GM10847 (cell line): ENCODE data around the gene WDR53.
A peak's percentile ranks its signal among the peaks of the same experiment; 100 is the strongest.

Experiments used
- POLR2A ChIP-seq: IDR thresholded peaks from 2 replicates; pipeline ENCODE4 v1.6.1; 2011; ENCODE audit not compliant: insufficient read length; ENCODE audit errors: extremely low read depth

WDR53 gene

DNA sequence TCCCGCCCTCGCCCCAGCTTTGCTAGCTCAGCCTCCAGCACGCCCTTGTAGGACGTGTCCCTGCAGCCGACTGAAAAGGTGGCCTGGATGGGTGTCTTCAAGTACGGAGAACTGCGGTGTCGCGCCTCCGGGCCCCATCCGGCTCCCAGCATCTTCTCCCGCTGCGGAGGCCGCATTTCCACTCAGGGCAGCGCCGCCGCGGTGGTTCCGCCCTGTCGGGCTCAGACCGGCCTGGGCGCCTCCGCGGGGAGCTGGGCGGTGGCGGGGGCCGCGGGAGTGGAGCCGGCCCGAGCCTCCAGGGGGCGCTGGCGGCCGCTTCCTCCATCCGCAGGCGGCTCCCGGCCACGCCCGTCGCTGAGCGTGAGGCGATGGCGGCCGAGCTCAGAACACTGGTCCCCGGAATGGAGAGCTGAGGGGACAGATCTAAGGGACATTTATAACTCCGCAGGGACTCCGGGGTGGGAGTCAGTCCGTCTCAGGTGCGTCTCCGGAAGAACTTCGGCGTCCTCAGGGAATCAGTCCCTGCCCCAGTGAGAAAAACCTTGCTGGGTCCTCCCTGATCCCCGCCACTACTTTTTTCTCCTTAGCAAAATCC is 39.6 kb downstream of the WDR53 start:
- peak; percentile 60 for TF ChIP-seq POLR2A

DNA sequence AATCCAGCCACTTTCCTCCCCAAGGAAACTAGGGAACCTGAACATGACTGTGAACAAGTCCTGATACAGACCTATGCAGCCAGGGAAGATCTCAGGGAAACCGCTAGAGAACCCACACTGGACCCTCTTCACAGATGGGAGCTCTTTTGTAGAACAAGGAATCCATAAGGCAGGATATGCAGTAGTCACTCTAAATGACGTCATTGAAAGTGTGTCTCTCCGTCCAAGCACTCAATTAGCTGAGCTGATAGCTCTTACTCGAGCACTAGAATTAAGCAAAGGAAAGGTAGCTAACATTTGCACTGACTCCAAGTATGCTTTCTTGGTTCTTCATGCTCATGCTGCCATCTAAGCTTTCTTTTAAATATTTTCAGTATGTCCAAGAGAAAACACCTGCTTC is 43.2 kb downstream of the WDR53 start:
- no peak for TF ChIP-seq POLR2A

DNA sequence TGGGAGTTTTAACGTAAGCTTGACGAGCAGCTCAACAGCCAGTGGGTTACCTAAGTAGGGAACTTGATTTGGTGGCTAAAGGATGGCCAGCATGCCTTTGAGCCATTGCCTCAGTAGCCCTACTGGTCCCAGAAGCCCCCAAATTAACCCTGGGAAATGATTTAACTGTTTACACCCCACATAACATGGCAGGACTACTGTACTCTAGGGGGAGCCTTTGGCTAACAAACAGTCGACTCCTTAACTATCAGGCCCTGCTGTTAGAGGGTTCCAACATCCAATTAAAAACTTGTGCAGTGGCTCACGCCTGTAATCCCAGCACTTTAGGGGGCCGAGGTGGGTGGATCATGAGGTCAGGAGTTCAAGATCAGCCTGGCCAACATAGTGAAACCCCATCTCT is 43.8 kb downstream of the WDR53 start:
- TF ChIP-seq POLR2A, result no peak

GRCh38 chr3:196523841-196524240 is 44.5 kb downstream of the WDR53 start:
- no peak for TF ChIP-seq POLR2A

DNA sequence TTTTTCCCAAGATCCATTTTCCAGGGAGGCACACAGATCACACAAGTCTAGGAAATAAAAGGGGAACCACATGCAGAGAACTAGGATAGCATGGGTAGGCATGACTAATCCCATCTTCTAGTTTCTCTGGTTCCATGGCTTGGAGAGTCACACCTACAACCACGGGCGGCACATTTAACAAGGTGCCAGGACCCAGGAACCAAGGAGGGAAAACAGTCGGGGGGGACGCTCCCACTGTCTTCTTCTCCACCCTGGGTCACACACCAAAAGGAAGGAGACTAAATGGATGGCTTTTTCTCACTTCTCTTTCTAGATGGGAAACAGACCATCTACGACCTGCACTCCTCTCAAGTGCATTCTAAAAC is 48.7 kb downstream of the WDR53 start:
- no peak for TF ChIP-seq POLR2A

GRCh38 chr3:196518966-196519717 is 49.2 kb downstream of the WDR53 start:
- no peak for TF ChIP-seq POLR2A

DNA sequence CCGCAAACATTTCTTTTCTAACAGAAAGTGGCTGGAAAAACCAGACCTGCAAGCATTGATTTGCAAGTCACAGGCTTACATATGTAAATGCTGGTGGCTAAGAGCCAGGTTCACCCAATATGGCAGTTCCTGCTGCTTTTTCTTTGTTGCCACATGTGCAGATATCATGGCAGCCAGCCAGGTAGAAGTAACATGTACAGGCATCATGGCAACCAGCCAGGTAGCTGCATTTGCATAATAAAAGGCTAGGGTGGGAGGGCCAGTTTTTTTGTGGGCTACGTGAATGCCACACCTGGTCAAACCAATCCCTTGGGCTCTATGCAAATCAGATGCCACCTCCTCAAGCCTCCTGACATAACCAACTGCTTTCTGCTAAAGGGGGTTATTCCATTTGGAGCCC is 50.4 kb downstream of the WDR53 start:
- no peak for TF ChIP-seq POLR2A

GRCh38 chr3:196517162-196517800 is 51.1 kb downstream of the WDR53 start:
- TF ChIP-seq POLR2A, result no peak

DNA sequence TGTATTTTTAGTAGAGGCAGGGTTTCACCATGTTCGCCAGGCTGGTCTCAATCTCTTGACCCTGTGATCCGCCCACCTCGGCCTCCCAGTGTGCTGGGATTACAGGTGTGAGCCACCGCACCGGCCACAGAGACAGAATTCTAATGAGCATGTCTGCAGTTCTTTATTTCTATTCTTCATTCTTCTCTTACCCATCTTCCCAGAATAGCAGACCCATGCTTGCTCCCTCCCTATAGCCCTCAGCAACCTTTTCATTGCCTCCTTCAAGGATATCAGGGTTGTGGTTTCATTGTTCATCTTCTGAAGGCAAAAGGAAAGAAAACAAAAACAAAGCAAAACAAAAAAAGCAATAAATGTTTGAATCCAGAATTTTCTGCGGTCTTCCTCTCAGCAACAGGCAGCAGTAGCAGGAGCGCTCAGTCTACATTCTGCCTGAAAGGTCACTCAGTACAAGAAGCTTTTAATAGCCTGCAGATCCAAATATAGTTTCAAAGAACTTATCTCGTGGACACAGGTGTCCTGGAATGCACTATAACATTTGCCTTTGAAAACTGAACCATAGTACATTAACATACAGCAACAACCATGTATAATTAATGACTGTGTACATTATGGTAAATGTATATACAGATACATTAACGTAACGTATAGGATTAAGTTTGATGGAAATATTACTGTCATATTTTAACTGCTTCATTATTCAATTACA is 53.3 kb downstream of the WDR53 start, which contains the start of gene SMCO1:
SMCO1 (minus strand) TSS at position 434 of the 709 bp plus-strand sequence; CDS start at position 297, 137 bp downstream.
- TF ChIP-seq POLR2A, result no peak

DNA sequence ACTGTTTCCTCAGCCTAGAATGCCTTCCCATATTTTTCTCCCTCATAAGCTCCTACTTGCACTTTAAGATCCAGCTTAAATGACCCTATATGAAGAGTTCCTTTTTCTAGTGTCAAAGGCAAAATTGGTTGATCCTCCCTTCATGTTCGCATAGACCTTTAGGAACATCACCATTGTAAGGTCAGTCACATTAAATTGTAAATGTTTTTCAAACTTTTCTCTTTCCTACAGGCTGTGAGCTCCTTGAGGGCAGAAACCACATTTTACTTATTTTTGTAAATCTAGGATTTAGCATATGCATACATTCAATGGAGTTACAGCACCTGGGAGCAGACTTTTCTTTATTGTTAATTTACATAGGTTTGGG is 54.0 kb downstream of the WDR53 start:
- TF ChIP-seq POLR2A, result no peak

DNA sequence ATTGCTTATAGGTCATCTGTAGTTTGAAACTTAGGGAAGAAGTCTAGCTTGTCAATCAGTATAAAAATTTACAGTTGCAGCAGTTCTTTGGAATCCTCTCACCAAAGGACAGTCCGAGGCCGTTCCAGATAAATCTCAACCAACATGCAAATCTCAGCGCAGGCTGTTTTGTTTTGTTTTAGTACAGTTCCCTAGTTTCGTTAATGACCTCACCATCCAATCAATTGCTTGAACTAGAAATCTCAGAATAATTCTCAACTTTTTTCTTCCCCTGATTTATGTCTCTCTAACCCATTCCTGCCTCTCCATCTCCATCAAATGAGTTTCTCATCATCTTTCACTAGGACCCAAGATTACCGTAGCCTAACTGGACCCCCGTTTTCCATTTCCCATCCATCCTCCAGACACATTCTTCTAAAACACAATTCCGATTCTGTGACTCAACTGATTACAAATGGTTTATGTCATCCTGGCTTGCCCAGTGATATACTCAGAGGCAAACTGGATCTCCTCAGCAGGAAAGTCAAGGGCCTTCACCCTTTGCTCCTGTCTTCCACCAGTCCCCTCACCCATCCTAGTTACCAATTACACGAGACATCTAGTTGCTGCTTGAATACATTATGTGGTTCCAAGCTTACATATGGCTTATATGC is 54.5 kb downstream of the WDR53 start:
- TF ChIP-seq POLR2A, result no peak

GRCh38 chr3:196506687-196507086 is 61.7 kb downstream of the WDR53 start:
- no peak for TF ChIP-seq POLR2A

DNA sequence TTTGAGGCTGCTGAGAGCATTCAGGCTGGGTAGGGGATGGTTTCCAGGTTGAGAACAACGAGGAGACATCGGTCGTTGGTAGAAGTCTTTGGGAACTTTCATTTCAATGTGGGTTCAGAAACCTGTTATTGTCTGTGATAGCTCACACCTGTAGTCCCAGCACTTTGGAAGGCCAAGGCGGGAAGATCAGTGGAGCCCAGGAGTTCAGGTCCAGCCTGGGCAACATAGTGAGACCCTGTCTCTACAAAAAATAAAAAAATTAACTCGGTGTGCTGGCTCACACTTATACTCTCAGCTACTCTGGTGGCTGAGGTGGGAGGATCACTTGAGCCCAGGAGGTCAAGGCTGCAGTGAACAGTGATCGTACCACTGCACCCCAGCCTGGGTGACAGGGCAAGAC is 63.8 kb downstream of the WDR53 start:
- no peak for TF ChIP-seq POLR2A
